ENCODE results near the gene CHTF18. TPM values are rescaled to one million over a fixed set of nuclear protein-coding genes. Genes with fewer than 3 reads are reported as not detected.

Gene CHTF18
- total and polyA plus RNA-seq, 10 of the 15 experiments (the other 5 are each of a cell fraction or from before 2014, with no cell fraction given) = 1.6 to 87.8 (median 19.4) TPM

- in situ Hi-C loops (cut with MboI) = no loop called here
- no TSS peak for BruUV-seq (replicated peaks)
- CTCF ChIA-PET = no interaction called here
- H3K9ac ChIP-seq (ENCODE audit: control insufficient read depth, insufficient read depth, low read length) = no peak overlapping the region
- POLR2A ChIA-PET = interaction anchor here (0.7 kb wide), 1 partner anchor 34 kb away, joined by 3 read pairs; no protein-coding TSS in a partner anchor
- H4K20me1 ChIP-seq (ENCODE audit: control insufficient read depth, insufficient read depth) = no peaks in the 10 kb centered on the region
- H3K36me3 ChIP-seq (ENCODE audit: control insufficient read depth in 2 of 2, insufficient read depth in 2 of 2, low read length in 1 of 2) = no peaks in the 10 kb centered on the region
- H2AFZ ChIP-seq (ENCODE audit: control insufficient read depth, low read depth, low read length) = no peak overlapping the region
- SMC1A ChIA-PET (ENCODE audit: uncharacterized antibody, unreplicated experiment) = no interaction called here
- no peak overlapping the region for H3K4me2 ChIP-seq (ENCODE audit: control insufficient read depth, insufficient read depth)
- H3K9me3 ChIP-seq (replicated peaks; ENCODE audit: control insufficient read depth, insufficient read depth, low read length) = peaks cover 2% of the 10 kb centered on the region; the same call in 1 of the 3 replicates
- no peaks in the 10 kb centered on the region for H3K79me2 ChIP-seq (ENCODE audit: control insufficient read depth, insufficient read depth, low read length)
- no peak for DNase-seq (ENCODE audit: low read depth, low spot score)
- H3K27me3 ChIP-seq (replicated peaks in 1 of 2; ENCODE audit: control insufficient read depth in 2 of 2, insufficient read depth in 2 of 2, low read length in 1 of 2) = no peaks in the 10 kb centered on the region
- no peak for ATAC-seq
- FAIRE-seq = no peak
- WGBS (ENCODE audit: insufficient coverage, insufficient replicate concordance, low lambda C conversion rate, missing lambda C conversion rate) = 72% methylated on average over 14 of the region's 14 CpGs
- H3K4me1 ChIP-seq (ENCODE audit: control insufficient read depth, insufficient read depth, low read length) = no peaks in the 10 kb centered on the region
- no peak overlapping the region for H3K4me3 ChIP-seq
- TF ChIP-seq, protein P1, sequence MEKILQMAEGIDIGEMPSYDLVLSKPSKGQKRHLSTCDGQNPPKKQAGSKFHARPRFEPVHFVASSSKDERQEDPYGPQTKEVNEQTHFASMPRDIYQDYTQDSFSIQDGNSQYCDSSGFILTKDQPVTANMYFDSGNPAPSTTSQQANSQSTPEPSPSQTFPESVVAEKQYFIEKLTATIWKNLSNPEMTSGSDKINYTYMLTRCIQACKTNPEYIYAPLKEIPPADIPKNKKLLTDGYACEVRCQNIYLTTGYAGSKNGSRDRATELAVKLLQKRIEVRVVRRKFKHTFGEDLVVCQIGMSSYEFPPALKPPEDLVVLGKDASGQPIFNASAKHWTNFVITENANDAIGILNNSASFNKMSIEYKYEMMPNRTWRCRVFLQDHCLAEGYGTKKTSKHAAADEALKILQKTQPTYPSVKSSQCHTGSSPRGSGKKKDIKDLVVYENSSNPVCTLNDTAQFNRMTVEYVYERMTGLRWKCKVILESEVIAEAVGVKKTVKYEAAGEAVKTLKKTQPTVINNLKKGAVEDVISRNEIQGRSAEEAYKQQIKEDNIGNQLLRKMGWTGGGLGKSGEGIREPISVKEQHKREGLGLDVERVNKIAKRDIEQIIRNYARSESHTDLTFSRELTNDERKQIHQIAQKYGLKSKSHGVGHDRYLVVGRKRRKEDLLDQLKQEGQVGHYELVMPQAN (conservative IDR thresholded peaks at IDR 0.05) = no peak
- TF ChIP-seq DPF2 (IDR thresholded peaks at IDR 0.05) (no peak), FOXM1 (IDR thresholded peaks at IDR 0.05; ENCODE audit: low read depth, low read length) (no peak), POLR2A (IDR thresholded peaks at IDR 0.05; ENCODE audit: low read depth, low read length) (no peak), JUND (IDR thresholded peaks at IDR 0.05; ENCODE audit: low read depth, low read length) (no peak), HDGF (IDR thresholded peaks at IDR 0.05) (no peak)
- TF ChIP-seq, protein P2, sequence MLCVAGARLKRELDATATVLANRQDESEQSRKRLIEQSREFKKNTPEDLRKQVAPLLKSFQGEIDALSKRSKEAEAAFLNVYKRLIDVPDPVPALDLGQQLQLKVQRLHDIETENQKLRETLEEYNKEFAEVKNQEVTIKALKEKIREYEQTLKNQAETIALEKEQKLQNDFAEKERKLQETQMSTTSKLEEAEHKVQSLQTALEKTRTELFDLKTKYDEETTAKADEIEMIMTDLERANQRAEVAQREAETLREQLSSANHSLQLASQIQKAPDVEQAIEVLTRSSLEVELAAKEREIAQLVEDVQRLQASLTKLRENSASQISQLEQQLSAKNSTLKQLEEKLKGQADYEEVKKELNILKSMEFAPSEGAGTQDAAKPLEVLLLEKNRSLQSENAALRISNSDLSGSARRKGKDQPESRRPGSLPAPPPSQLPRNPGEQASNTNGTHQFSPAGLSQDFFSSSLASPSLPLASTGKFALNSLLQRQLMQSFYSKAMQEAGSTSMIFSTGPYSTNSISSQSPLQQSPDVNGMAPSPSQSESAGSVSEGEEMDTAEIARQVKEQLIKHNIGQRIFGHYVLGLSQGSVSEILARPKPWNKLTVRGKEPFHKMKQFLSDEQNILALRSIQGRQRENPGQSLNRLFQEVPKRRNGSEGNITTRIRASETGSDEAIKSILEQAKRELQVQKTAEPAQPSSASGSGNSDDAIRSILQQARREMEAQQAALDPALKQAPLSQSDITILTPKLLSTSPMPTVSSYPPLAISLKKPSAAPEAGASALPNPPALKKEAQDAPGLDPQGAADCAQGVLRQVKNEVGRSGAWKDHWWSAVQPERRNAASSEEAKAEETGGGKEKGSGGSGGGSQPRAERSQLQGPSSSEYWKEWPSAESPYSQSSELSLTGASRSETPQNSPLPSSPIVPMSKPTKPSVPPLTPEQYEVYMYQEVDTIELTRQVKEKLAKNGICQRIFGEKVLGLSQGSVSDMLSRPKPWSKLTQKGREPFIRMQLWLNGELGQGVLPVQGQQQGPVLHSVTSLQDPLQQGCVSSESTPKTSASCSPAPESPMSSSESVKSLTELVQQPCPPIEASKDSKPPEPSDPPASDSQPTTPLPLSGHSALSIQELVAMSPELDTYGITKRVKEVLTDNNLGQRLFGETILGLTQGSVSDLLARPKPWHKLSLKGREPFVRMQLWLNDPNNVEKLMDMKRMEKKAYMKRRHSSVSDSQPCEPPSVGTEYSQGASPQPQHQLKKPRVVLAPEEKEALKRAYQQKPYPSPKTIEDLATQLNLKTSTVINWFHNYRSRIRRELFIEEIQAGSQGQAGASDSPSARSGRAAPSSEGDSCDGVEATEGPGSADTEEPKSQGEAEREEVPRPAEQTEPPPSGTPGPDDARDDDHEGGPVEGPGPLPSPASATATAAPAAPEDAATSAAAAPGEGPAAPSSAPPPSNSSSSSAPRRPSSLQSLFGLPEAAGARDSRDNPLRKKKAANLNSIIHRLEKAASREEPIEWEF (IDR thresholded peaks at IDR 0.05; ENCODE audit: insufficient replicate concordance, low read depth, low read length) = no peak
- H3K27ac ChIP-seq (ENCODE audit: control insufficient read depth, insufficient read depth) = no peak overlapping the region
- intact Hi-C loops (cut with micrococcal nuclease; ENCODE audit: unreplicated experiment) = no loop called here
- RAD21 ChIA-PET (ENCODE audit: unreplicated experiment) = no interaction called here
Measured at GRCh38 chr16:838741-839140, 50.3 kb downstream of the CHTF18 start.

All from GM12878 (cell line).